Measurements from ENCODE around the gene NFYA.

DNA sequence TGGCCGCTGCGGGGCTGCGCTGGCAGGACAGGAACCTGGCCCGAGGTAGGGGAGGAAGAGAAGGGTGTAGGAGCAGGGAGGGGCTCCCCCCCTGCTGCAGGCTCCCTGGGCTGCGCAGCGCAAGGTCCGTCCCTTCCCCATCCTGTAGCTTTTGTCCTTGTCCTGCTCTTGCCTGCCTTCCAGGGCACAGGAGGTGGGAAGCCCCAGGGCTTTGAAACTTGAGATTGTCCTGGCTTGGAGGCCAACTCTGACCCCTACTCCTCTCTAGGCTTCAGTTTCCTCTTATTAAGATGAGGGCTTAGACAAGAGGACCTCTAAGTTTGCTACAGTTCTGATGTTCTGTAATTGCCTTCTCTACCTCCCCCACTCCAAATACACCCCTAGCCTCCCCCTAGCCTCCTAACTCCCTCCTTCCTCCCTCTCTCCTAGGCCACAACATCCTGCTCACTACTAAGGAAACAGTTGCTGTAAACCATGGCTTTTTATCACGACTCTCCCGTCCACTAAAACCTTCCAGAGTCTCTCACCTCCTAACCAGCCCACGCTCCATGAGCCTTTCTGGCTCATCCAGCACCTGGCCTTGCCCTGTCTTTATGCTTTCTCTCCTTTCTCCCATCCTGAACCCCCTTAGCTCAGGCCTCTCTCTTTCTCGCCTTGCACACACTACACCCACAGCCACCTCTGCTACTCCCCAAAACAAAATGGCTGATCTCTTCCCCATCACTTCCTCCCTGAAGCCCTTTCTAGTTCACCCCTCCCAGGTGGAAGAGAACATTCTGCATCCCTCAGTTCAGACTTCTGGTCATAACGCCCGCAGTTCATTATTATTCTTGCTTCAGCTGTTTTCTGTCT is 44.0 kb upstream of the NFYA start:
- TF ChIP-seq CTCF (IDR thresholded peaks at IDR 0.05 in 2 of 3, conservative IDR thresholded peaks at IDR 0.05 in 1 of 3; ENCODE audit: borderline replicate concordance in 1 of 3, insufficient read depth in 1 of 3, low read depth in 2 of 3, low read length in 2 of 3) = no peak
- TF ChIP-seq POLR2A (IDR thresholded peaks at IDR 0.05; ENCODE audit: borderline replicate concordance, extremely low read depth, insufficient read depth, insufficient read length) = no peak
- TF ChIP-seq RAD21 (IDR thresholded peaks at IDR 0.05; ENCODE audit: low read depth) = no peak
- no peak for TF ChIP-seq JUND (IDR thresholded peaks at IDR 0.05)
- no peak for TF ChIP-seq CBX3 (IDR thresholded peaks at IDR 0.05; ENCODE audit: low read depth)
- TF ChIP-seq, protein P1, sequence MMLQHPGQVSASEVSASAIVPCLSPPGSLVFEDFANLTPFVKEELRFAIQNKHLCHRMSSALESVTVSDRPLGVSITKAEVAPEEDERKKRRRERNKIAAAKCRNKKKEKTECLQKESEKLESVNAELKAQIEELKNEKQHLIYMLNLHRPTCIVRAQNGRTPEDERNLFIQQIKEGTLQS (IDR thresholded peaks at IDR 0.05) = no peak
- no peak for TF ChIP-seq REST (IDR thresholded peaks at IDR 0.05; ENCODE audit: low read depth)
- no peak for TF ChIP-seq SIN3A (IDR thresholded peaks at IDR 0.05; ENCODE audit: low read depth)
- no peak for TF ChIP-seq EZH2 (IDR thresholded peaks at IDR 0.05)
- no peak for TF ChIP-seq CEBPB (IDR thresholded peaks at IDR 0.05; ENCODE audit: low read depth)
- TF ChIP-seq EZH2phosphoT487 (IDR thresholded peaks at IDR 0.05; ENCODE audit: borderline replicate concordance) = no peak

Data from HCT116 (cell line).